SU-DHL-6 (cell line): ENCODE measurements around the gene DNAH11.

Source experiments
- H2AFZ ChIP-seq: fragments of 200-600 bp; sonication (generic); 2 replicates; pipeline ENCODE4 v1.6.1; 2014; ENCODE audit warnings: low read depth, mild to moderate bottlenecking, moderate library complexity, mixed read lengths, antibody characterized with exemption, low read length; ENCODE audit not compliant: severe bottlenecking
- H3F3A ChIP-seq: fragments of 200-600 bp; shearing (Covaris generic); 2 replicates; pipeline ENCODE4 v1.6.0; 2016; ENCODE audit warnings: antibody characterized with exemption, mild to moderate bottlenecking; ENCODE audit not compliant: insufficient read depth
- H3K27ac ChIP-seq: fragments of 200-600 bp; sonication (generic); 2 replicates; pipeline ENCODE4 v1.5.1; 2016; ENCODE audit warnings: low read depth, mild to moderate bottlenecking, low read length, moderate library complexity, mixed read lengths
- H3K27me3 ChIP-seq: fragments of 200-600 bp; sonication (generic), shearing (Covaris generic); 2 replicates; pipeline ENCODE4 v1.6.0; 2014; ENCODE audit warnings: mild to moderate bottlenecking, low read length
- H3K36me3 ChIP-seq: fragments of 200-600 bp; sonication (generic); 2 replicates; pipeline ENCODE4 v1.6.1; 2014; ENCODE audit warnings: mild to moderate bottlenecking, low read length, mixed read lengths
- H3K4me2 ChIP-seq: fragments of 300-600, 200-600 bp; shearing (Covaris generic), sonication (generic); 2 replicates; pipeline ENCODE4 v1.6.0; 2014; ENCODE audit warnings: low read length, low read depth, mild to moderate bottlenecking; ENCODE audit not compliant: poor library complexity, severe bottlenecking
- H3K4me3 ChIP-seq: fragments of 200-600 bp; sonication (generic); 2 replicates; pipeline ENCODE4 v1.5.1; 2014; ENCODE audit warnings: antibody characterized with exemption, low read length, mild to moderate bottlenecking, mixed read lengths; ENCODE audit not compliant: insufficient read depth, poor library complexity, severe bottlenecking
- H3K79me2 ChIP-seq: fragments of 200-600 bp; sonication (generic); 2 replicates; pipeline ENCODE4 v1.6.1; 2014; ENCODE audit warnings: mild to moderate bottlenecking, low read length, moderate library complexity; ENCODE audit not compliant: insufficient read depth
- H3K9ac ChIP-seq: fragments of 200-600 bp; sonication (generic); 2 replicates; pipeline ENCODE4 v1.7.0; 2014; ENCODE audit warnings: mild to moderate bottlenecking, low read length
- H3K9me2 ChIP-seq: fragments of 200-600 bp; sonication (generic); replicated peaks from 2 replicates; pipeline ENCODE4 v1.6.1; 2014; ENCODE audit warnings: low read length; ENCODE audit not compliant: insufficient read depth
- H3K9me3 ChIP-seq: fragments of 200-600 bp; sonication (generic); 2 replicates; pipeline ENCODE4 v1.6.1; 2014; ENCODE audit warnings: low read length, mixed read lengths; ENCODE audit not compliant: insufficient read depth
- H4K20me1 ChIP-seq: fragments of 200-600 bp; sonication (generic); 2 replicates; pipeline ENCODE4 v1.6.1; 2014; ENCODE audit warnings: low read depth, mild to moderate bottlenecking, antibody characterized with exemption, low read length, moderate library complexity, mixed read lengths
- EZH2phosphoT487 ChIP-seq: fragments of 200-600 bp; sonication (generic), shearing (Covaris generic); conservative IDR thresholded peaks from 2 replicates; pipeline ENCODE4 v1.6.1; 2018; ENCODE audit warnings: mild to moderate bottlenecking, antibody characterized with exemption, low read length, moderate library complexity, mixed read lengths
- TF ChIP-seq, protein P1 (sequence below): fragments of 200-600 bp; sonication (generic); IDR thresholded peaks from one replicate; pipeline ENCODE4 v1.5.1; 2017; ENCODE audit warnings: antibody characterized with exemption, mild to moderate bottlenecking, low read length, moderate library complexity; ENCODE audit not compliant: insufficient read depth, poor library complexity, severe bottlenecking

Gene DNAH11

DNA sequence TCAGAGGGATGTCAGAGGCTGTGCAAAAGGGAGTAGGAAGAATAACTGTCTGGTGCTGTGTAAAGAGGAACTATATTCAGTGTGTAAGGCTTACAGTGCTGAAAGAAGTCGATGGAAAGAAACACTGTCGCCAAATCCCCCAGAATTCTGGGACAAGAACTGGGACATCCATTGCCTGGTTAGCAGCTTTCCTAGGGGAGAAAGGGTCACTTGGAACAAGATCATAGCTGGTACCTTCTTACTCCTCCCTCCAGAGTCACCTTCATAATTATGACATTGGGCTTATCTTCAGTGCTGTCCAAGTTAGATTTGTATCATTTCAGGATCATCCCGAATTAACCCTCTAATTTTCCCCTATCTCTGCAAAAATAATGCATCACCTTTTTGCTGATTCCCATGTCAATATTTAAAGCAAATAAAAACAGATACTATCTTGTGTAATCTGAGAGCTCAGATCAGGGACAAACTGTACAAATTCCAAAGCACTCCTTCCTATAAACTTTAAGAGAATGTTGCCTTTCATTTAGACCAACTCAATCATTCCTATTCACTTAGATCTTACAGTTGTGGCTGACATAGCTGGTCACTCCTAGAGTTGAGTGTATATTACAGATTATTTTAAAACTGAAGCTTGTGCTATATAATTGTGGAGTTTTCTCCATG lies 96.5 kb downstream of the DNAH11 start:
- Histone ChIP-seq H3K27ac (no peak overlapping the region), H3K27me3 (no peaks in the 10 kb centered on the region), H3K36me3 (no peaks in the 10 kb centered on the region), H3K9me3 (no peaks in the 10 kb centered on the region), H3K4me3 (no peak overlapping the region), H3K79me2 (no peaks in the 10 kb centered on the region), H3K9me2 (no peaks in the 10 kb centered on the region), H3K9ac (no peak overlapping the region), H4K20me1 (no peaks in the 10 kb centered on the region), H3K4me2 (no peak overlapping the region), H3F3A (no peaks in the 10 kb centered on the region), H2AFZ (no peak overlapping the region)
- TF ChIP-seq, protein P1, sequence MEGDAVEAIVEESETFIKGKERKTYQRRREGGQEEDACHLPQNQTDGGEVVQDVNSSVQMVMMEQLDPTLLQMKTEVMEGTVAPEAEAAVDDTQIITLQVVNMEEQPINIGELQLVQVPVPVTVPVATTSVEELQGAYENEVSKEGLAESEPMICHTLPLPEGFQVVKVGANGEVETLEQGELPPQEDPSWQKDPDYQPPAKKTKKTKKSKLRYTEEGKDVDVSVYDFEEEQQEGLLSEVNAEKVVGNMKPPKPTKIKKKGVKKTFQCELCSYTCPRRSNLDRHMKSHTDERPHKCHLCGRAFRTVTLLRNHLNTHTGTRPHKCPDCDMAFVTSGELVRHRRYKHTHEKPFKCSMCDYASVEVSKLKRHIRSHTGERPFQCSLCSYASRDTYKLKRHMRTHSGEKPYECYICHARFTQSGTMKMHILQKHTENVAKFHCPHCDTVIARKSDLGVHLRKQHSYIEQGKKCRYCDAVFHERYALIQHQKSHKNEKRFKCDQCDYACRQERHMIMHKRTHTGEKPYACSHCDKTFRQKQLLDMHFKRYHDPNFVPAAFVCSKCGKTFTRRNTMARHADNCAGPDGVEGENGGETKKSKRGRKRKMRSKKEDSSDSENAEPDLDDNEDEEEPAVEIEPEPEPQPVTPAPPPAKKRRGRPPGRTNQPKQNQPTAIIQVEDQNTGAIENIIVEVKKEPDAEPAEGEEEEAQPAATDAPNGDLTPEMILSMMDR: no peak
- TF ChIP-seq EZH2phosphoT487: no peak

DNA sequence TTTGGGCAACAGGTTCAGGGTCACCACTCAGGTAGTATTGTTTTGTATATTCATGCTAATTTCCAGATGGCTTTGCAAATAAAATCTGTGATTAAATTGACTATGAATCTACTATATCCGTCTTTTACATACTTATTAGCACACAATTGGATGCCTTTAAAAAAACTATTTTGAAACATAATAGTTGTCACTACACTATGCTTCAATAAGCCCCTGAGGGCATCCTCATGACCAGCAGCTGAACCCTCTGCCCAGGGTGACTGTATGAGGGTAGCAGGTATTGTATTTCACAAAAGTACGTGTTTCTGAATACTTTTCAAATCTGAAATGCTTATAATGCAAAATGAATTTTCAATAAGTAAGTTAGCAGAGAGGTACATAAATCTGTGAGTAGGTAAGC lies 97.3 kb downstream of the DNAH11 start:
- H4K20me1 ChIP-seq: no peaks in the 10 kb centered on the region
- H3K4me3 ChIP-seq: no peak overlapping the region
- H3K27me3 ChIP-seq: no peaks in the 10 kb centered on the region
- no peaks in the 10 kb centered on the region for H3F3A ChIP-seq
- TF ChIP-seq EZH2phosphoT487: no peak
- TF ChIP-seq, protein P1: no peak
- no peak overlapping the region for H3K4me2 ChIP-seq
- H3K9me3 ChIP-seq: no peaks in the 10 kb centered on the region
- H3K9me2 ChIP-seq: no peaks in the 10 kb centered on the region
- H3K9ac ChIP-seq: no peak overlapping the region
- no peak overlapping the region for H2AFZ ChIP-seq
- H3K36me3 ChIP-seq: no peaks in the 10 kb centered on the region
- H3K27ac ChIP-seq: no peak overlapping the region
- H3K79me2 ChIP-seq: no peaks in the 10 kb centered on the region

DNA sequence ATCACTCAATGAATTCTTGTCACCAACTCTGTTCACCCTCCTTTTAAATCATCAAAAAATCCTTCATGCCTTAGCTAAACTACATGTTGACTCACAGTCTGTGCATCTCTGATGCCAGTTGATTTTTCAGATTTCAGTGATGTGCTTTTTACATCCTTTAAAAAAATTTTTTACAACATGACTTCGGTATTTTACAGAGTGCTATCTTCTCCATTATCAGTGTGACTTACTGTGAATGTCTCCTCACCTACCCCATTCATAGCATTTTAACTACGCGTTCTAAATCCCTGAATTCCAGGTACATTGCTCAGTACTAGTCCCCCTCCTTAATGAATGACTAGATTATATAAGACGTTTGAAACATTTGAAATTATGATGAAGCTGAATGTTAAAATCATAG lies 98.7 kb downstream of the DNAH11 start:
- no peak overlapping the region for H2AFZ ChIP-seq
- no peaks in the 10 kb centered on the region for H4K20me1 ChIP-seq
- H3F3A ChIP-seq: no peaks in the 10 kb centered on the region
- TF ChIP-seq, protein P1: no peak
- TF ChIP-seq EZH2phosphoT487: no peak
- no peak overlapping the region for H3K4me2 ChIP-seq
- no peak overlapping the region for H3K9ac ChIP-seq
- no peaks in the 10 kb centered on the region for H3K36me3 ChIP-seq
- H3K27ac ChIP-seq: no peak overlapping the region
- H3K4me3 ChIP-seq: no peak overlapping the region
- H3K9me2 ChIP-seq: no peaks in the 10 kb centered on the region
- H3K27me3 ChIP-seq: no peaks in the 10 kb centered on the region
- no peaks in the 10 kb centered on the region for H3K79me2 ChIP-seq
- H3K9me3 ChIP-seq: no peaks in the 10 kb centered on the region
